NCI-H524 (cell line): Measurements from ENCODE around the gene TTBK2.
"Not testable (repeated sequence)": the region's sequence is repeated elsewhere in the genome, so short reads cannot be mapped to it uniquely, and the experiment has no call there.

ENCODE experiments used
- DNase-seq, 2 experiments: peaks; one replicate each; lab custom pipeline; 2025; lab: John Stamatoyannopoulos, UW

TTBK2 gene

GRCh38 chr15:42920519-42921341 lies at the start of gene TTBK2:
Gene TTBK2, minus strand, starts transcription at chr15:42920778. Its CDS starts 42,161 bp downstream, at chr15:42878617.
- peak; percentile 99 to 100 for DNase-seq

- no peak for DNase-seq
Measured at GRCh38 chr15:42964476-42964875, 43.9 kb upstream of the TTBK2 start.

GRCh38 chr15:42955518-42955917 lies 34.9 kb upstream of the TTBK2 start:
- no peak for DNase-seq

- DNase-seq: no peak
Measured at GRCh38 chr15:42954291-42954690, 33.7 kb upstream of the TTBK2 start.

- not testable (repeated sequence) for DNase-seq
Measured at GRCh38 chr15:42948898-42949297, 28.3 kb upstream of the TTBK2 start.

GRCh38 chr15:42940527-42940926 lies 19.9 kb upstream of the TTBK2 start:
- no peak for DNase-seq

- DNase-seq: no peak
Measured at GRCh38 chr15:42939841-42940240, 19.3 kb upstream of the TTBK2 start.

- DNase-seq: no peak
Measured at GRCh38 chr15:42937143-42937542, 16.6 kb upstream of the TTBK2 start.

GRCh38 chr15:42933886-42934667 lies 13.5 kb upstream of the TTBK2 start:
- no peak for DNase-seq

GRCh38 chr15:42932833-42933515 lies 12.4 kb upstream of the TTBK2 start:
- DNase-seq: no peak

- DNase-seq: peak in 1 of 2 experiments; percentile 11
Measured at GRCh38 chr15:42931702-42932486, 11.3 kb upstream of the TTBK2 start.

- DNase-seq: no peak
Measured at GRCh38 chr15:42929306-42929848, 8.8 kb upstream of the TTBK2 start.

- peak in 1 of 2 experiments; percentile 64 for DNase-seq
Measured at GRCh38 chr15:42921342-42921731, 759 bp upstream of the TTBK2 start.

- DNase-seq: peak; percentile 36 to 61
Measured at GRCh38 chr15:42919799-42920518, 619 bp downstream of the TTBK2 start.

- DNase-seq: peak in 1 of 2 experiments; percentile 14
Measured at GRCh38 chr15:42919308-42919707, 1.3 kb downstream of the TTBK2 start.

GRCh38 chr15:42918047-42918446 lies 2.5 kb downstream of the TTBK2 start:
- DNase-seq: no peak

- DNase-seq: no peak
Measured at GRCh38 chr15:42915654-42916315, 4.8 kb downstream of the TTBK2 start.

GRCh38 chr15:42914728-42915497 lies 5.7 kb downstream of the TTBK2 start:
- peak in 1 of 2 experiments; percentile 43 for DNase-seq

- no peak for DNase-seq
Measured at GRCh38 chr15:42911058-42911592, 9.5 kb downstream of the TTBK2 start.
